Esophagus squamous epithelium (tissue), 5 donors: ENCODE measurements around the gene LDLRAD3. TPM values are rescaled to one million over a fixed set of nuclear protein-coding genes. Genes with fewer than 3 reads are reported as not detected.

Source experiments
- DNase-seq: peaks from one replicate; lab custom pipeline; 2025; lab: John Stamatoyannopoulos, UW
- H3K27ac ChIP-seq, 4 donors: fragments of 200-600 bp; sonication (generic); one replicate each; pipeline ENCODE4 v1.5.1; 2016 to 2019; ENCODE audit warnings: mild to moderate bottlenecking in 1 of 4
- H3K27me3 ChIP-seq, 4 donors: fragments of 200-600 bp; sonication (generic); 1 replicate in 3 of 4; 2 replicates in 1 of 4; pipeline versions ENCODE4 v1.5.1 to v1.6.0; 2017 to 2021; ENCODE audit warnings: antibody characterized with exemption in 1 of 4
- H3K36me3 ChIP-seq, 3 donors: fragments of 200-600 bp; sonication (generic); one replicate each; pipeline ENCODE4 v1.5.1; 2016 to 2019
- H3K4me1 ChIP-seq, 3 donors: fragments of 200-600 bp; sonication (generic); one replicate each; pipeline ENCODE4 v1.5.1; 2017 to 2019
- H3K4me3 ChIP-seq, 4 donors: fragments of 200-600 bp; sonication (generic); 1 replicate in 3 of 4; 2 replicates in 1 of 4; pipeline ENCODE4 v1.5.1; 2016 to 2019; ENCODE audit warnings: mild to moderate bottlenecking in 2 of 4, moderate library complexity in 1 of 4
- H3K9me3 ChIP-seq, 3 donors: fragments of 200-600 bp; sonication (generic); one replicate each; pipeline ENCODE4 v1.5.1; 2016 to 2019
- POLR2A ChIP-seq, 4 donors: fragments of 450-650 bp; IDR thresholded peaks; one replicate each; pipeline ENCODE4 v1.6.1; 2017; ENCODE audit warnings: antibody characterized with exemption in 4 of 4, mild to moderate bottlenecking in 4 of 4, moderate library complexity in 3 of 4
- WGBS, 2 donors: methylation state at CpG; one replicate each; pipeline ENCODE4 v1.1.5; 2018; 5-methylcytosine and 5-hydroxymethylcytosine counted together
- intact Hi-C: fragments of 100-400 bp; cut with DNase I; formaldehyde crosslinking; loops from one replicate; pipeline ENCODE4 v1.15.0; 2022
- total RNA-seq, 4 donors: library from RNA; depleted of rRNA; stranded (reverse); fragments of >200 nt; gene quantifications; one replicate each; pipeline ENCODE4 v1.1.0, GENCODE V29; 2016
- TF ChIP-seq, protein P1 (sequence below), 6 experiments: fragments of 450-650 bp in 4 of 6; fragments of 200-600 bp in 2 of 6; sonication (generic) in 2 of 6; IDR thresholded peaks; one replicate each; pipeline ENCODE4 v1.5.1; 2016 to 2019; ENCODE audit warnings: antibody characterized with exemption in 6 of 6, mild to moderate bottlenecking in 4 of 6, moderate library complexity in 4 of 6
- donor health status: DM: yes; HTN: yes; CAD: no.

The LDLRAD3 gene
- total RNA-seq, 4 donors from 2014 or later = 5.0 to 16.8 (median 8.2) TPM

DNA sequence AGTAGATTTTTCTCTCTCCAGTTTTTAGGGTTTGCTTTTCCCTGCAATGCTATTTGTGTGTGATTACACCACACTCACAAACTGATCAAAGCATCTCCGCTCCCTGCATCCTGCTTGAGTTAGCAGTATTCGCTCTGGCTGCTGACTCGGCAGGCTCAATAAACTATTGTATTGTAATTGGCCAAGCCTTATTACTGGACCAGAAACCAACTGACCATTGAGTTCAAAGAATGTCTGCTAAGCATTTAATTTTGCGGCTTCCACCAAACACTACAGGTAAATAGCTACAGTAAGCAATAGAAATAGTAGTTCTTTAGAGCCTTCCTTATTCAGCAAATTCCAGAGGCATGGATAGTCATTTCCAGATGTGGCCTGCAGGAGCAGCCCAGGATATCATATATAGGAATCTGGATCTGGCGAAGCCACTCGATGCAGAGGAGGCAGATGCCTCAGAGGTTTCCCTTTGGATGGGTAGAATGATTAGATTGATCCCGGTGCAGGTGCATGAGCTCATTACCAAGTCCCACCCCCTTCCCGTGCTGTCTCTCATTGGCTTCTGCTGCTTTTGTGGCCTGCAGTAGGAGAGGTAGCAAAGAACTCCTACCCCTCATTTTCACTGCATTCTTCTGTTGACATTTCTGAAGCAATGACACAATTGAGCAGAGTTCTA, 268.0 kb downstream of the LDLRAD3 start:
- DNase-seq = no peak
- TF ChIP-seq, protein P1, sequence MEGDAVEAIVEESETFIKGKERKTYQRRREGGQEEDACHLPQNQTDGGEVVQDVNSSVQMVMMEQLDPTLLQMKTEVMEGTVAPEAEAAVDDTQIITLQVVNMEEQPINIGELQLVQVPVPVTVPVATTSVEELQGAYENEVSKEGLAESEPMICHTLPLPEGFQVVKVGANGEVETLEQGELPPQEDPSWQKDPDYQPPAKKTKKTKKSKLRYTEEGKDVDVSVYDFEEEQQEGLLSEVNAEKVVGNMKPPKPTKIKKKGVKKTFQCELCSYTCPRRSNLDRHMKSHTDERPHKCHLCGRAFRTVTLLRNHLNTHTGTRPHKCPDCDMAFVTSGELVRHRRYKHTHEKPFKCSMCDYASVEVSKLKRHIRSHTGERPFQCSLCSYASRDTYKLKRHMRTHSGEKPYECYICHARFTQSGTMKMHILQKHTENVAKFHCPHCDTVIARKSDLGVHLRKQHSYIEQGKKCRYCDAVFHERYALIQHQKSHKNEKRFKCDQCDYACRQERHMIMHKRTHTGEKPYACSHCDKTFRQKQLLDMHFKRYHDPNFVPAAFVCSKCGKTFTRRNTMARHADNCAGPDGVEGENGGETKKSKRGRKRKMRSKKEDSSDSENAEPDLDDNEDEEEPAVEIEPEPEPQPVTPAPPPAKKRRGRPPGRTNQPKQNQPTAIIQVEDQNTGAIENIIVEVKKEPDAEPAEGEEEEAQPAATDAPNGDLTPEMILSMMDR (IDR thresholded peaks at IDR 0.05) = no peak
- no peak for TF ChIP-seq POLR2A (IDR thresholded peaks at IDR 0.05)
- H3K4me1 ChIP-seq = peaks cover 0 to 28% (median 3%) of the 10 kb centered on the region in 3 donors
- 86 to 93% methylated on average over 5 to 8 of the region's 8 CpGs for WGBS, 2 donors
- H3K27ac ChIP-seq = no peak overlapping the region
- no peaks in the 10 kb centered on the region for H3K9me3 ChIP-seq
- H3K36me3 ChIP-seq = no peaks in the 10 kb centered on the region
- no peak overlapping the region for H3K4me3 ChIP-seq
- intact Hi-C loops = no loop called here
- H3K27me3 ChIP-seq = no peaks in the 10 kb centered on the region

DNA sequence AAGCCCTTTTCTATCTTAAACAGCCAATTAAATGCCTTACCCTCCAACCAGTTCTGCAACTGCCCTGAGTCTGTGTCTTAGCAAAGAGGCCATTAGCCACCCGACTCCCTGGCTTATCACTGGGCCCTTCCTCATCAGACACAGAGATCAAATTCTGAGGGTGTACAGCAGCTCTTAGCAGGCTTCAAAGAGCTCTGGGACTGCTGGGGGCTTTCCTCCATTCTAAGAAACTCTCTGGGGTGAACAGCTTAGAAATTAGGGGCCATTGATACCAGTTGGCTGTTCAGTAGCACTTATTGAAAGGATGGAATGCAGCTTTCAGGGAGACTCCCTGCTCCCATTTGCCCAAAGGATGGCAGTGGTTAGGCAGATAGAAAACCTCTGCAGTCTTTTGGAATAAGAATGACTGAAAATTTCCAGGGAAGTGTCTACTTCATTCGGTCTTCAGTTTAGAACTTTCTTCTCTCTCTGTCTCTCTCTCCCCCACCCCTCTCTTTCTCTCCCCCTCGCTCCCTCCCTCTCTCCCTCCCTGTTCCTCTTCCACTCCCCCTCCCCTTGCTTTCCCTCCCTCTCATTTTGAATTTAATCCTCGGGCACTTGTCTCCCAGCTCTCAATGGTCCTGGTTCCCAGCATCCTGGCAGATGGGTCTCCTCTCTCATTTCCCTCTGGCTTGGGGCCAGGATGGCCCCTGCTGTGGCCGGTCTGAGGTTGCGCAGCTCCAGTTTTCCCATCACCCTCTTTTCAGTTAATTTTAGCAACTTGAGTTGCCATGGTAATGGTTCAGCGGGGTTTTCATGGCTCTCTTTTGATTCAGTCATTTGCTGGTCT, 268.9 kb downstream of the LDLRAD3 start:
- H3K4me1 ChIP-seq = peaks cover 0 to 28% (median 3%) of the 10 kb centered on the region in 3 donors
- no peak for TF ChIP-seq POLR2A (IDR thresholded peaks at IDR 0.05)
- TF ChIP-seq, protein P1 (IDR thresholded peaks at IDR 0.05) = no peak
- intact Hi-C loops = no loop called here
- H3K27ac ChIP-seq = no peak overlapping the region
- no peaks in the 10 kb centered on the region for H3K36me3 ChIP-seq
- WGBS, 2 donors = 70 to 73% methylated on average over 6 to 7 of the region's 7 CpGs
- no peaks in the 10 kb centered on the region for H3K9me3 ChIP-seq
- no peak for DNase-seq
- H3K27me3 ChIP-seq = no peaks in the 10 kb centered on the region
- H3K4me3 ChIP-seq = no peak overlapping the region

DNA sequence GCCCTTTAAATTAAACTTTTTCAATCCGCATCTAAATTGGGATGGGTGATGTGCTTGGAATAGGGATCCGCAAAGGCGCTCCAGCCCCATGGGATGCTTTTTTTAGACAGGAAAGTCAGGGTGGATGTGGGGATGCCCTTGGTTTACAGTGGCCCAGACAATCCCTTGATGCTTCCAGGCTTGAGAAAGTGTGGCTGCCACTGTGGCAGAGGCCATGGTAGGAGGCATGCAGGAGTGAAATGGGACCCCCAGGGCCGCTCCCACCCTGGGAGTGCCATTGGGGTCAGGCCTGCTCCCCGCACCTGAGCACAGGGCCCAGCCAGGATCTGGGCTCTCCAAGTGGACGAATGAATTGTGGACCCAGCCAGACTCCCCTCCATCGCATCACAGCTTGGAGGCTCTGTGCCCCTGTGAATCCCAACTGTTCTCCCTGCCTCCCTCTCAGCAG, 269.6 kb downstream of the LDLRAD3 start:
- intact Hi-C loops = no loop called here
- Histone ChIP-seq H3K4me1 (peaks cover 0 to 28% (median 3%) of the 10 kb centered on the region in 3 donors), H3K36me3 (no peaks in the 10 kb centered on the region), H3K27ac (peak overlapping the region in 3 of 4 donors; percentile 40 to 68 (median 58)), H3K9me3 (no peaks in the 10 kb centered on the region), H3K27me3 (no peaks in the 10 kb centered on the region), H3K4me3 (no peak overlapping the region)
- no peak for TF ChIP-seq POLR2A (IDR thresholded peaks at IDR 0.05)
- TF ChIP-seq, protein P1 (IDR thresholded peaks at IDR 0.05) = no peak
- WGBS, 2 donors = 75 to 85% methylated on average over 3 of the region's 7 CpGs
- DNase-seq = no peak

DNA sequence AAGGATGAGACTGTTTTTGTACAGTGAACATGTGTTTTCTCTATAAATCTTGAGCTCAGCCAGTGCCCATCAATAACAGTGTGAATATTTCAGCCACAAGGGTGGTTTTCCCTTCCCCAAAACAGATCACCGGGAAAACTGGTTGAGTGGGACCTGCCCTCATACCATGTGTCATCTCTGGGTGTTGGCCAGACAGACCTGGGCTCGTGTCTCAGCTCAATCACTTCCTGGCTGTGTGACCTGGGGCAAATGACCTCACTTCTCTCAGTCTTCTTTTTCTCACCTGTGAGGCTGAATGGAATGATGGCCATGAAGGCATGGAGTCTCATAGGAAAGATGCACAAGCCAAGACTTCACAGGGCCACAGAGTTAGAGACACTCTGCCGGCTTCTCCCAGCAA, 270.6 kb downstream of the LDLRAD3 start:
- H3K4me3 ChIP-seq = no peak overlapping the region
- WGBS, 2 donors = 50 to 52% methylated on average over 3 of the region's 3 CpGs
- H3K27me3 ChIP-seq = no peaks in the 10 kb centered on the region
- H3K4me1 ChIP-seq = peaks cover 0 to 28% (median 3%) of the 10 kb centered on the region in 3 donors
- no peak for TF ChIP-seq POLR2A (IDR thresholded peaks at IDR 0.05)
- TF ChIP-seq, protein P1 (IDR thresholded peaks at IDR 0.05) = no peak
- no peaks in the 10 kb centered on the region for H3K9me3 ChIP-seq
- intact Hi-C loops = no loop called here
- no peak for DNase-seq
- peak overlapping the region in 3 of 4 donors; percentile 48 to 68 (median 58) for H3K27ac ChIP-seq
- H3K36me3 ChIP-seq = no peaks in the 10 kb centered on the region
